Upper lobe of left lung (tissue), 6 donors: ENCODE results near the gene ALKBH8. TPM values are rescaled to one million over a fixed set of nuclear protein-coding genes. Genes with fewer than 3 reads are reported as not detected.
"Not testable (repeated sequence)": the region's sequence is repeated elsewhere in the genome, so short reads cannot be mapped to it uniquely, and the experiment has no call there.

Experiments
- ATAC-seq, 2 donors: fragments of 200-7000 bp; cut with Tn5 transposase; one replicate each; pipeline ENCODE4 v1.9.1; 2022; ENCODE audit warnings: mild to moderate bottlenecking in 2 of 2, moderate library complexity in 2 of 2; ENCODE audit not compliant: low FRiP score in 2 of 2
- DNase-seq, 2 donors: peaks; one replicate each; pipeline ENCODE4 v3.0.0-alpha.2; 2019 to 2020
- H3K27ac ChIP-seq, 4 donors: fragments of 200-600 bp; sonication (generic); one replicate each; pipeline ENCODE4 v1.5.1; 2016 to 2019
- H3K27me3 ChIP-seq, 4 donors: fragments of 200-600 bp; sonication (generic); one replicate each; pipeline ENCODE4 v1.5.1; 2017 to 2019
- H3K36me3 ChIP-seq, 4 donors: fragments of 200-600 bp; sonication (generic); one replicate each; pipeline ENCODE4 v1.5.1; 2016 to 2019
- H3K4me1 ChIP-seq, 4 donors: fragments of 200-600 bp; sonication (generic); one replicate each; pipeline ENCODE4 v1.5.1; 2018 to 2019
- H3K4me3 ChIP-seq, 4 donors: fragments of 200-600 bp; sonication (generic); one replicate each; pipeline ENCODE4 v1.5.1; 2017 to 2019; ENCODE audit warnings: mild to moderate bottlenecking in 2 of 4, moderate library complexity in 1 of 4
- H3K9me3 ChIP-seq, 4 donors: fragments of 200-600 bp; sonication (generic); one replicate each; pipeline ENCODE4 v1.5.1; 2018 to 2019
- EP300 ChIP-seq, 4 donors: sonication (generic); formaldehyde crosslinking; IDR thresholded peaks; one replicate each; pipeline ENCODE4 v1.5.1; 2017; ENCODE audit warnings: antibody characterized with exemption in 4 of 4, control low read depth in 2 of 4
- POLR2A ChIP-seq, 4 donors: fragments of 450-650 bp; IDR thresholded peaks; one replicate each; pipeline ENCODE4 v1.5.1; 2016 to 2017; ENCODE audit warnings: antibody characterized with exemption in 4 of 4, mild to moderate bottlenecking in 2 of 4
- POLR2AphosphoS5 ChIP-seq, 2 donors: sonication (generic); formaldehyde crosslinking; IDR thresholded peaks; one replicate each; pipeline ENCODE4 v1.5.1; 2017; ENCODE audit warnings: antibody characterized with exemption in 2 of 2
- WGBS, 2 donors: methylation state at CpG; one replicate each; pipeline ENCODE4 v1.1.5; 2017 to 2018; 5-methylcytosine and 5-hydroxymethylcytosine counted together
- total RNA-seq, 6 donors: library from RNA; depleted of rRNA in 4 of 6; stranded (reverse); fragments of >200 nt in 4 of 6; gene quantifications; one replicate each; pipeline versions ENCODE4 v1.1.0 to v1.2.1, GENCODE V29; 2016 to 2021
- TF ChIP-seq, protein P1 (sequence below), 6 experiments: fragments of 450-650 bp in 4 of 6; fragments of 200-600 bp in 2 of 6; sonication (generic) in 2 of 6; IDR thresholded peaks; one replicate each; pipeline ENCODE4 v1.5.1; 2016 to 2019; ENCODE audit warnings: antibody characterized with exemption in 6 of 6
- donor health status: DM: no; HTN: no; CAD: no; lungs with moderate emphysema.
- donor health status: DM: no; HTN: yes; CAD: no; lungs with severe emphysema.

The ALKBH8 gene
- total RNA-seq, 6 donors from 2014 or later, result 2.1 to 10.9 (median 6.5) TPM

DNA sequence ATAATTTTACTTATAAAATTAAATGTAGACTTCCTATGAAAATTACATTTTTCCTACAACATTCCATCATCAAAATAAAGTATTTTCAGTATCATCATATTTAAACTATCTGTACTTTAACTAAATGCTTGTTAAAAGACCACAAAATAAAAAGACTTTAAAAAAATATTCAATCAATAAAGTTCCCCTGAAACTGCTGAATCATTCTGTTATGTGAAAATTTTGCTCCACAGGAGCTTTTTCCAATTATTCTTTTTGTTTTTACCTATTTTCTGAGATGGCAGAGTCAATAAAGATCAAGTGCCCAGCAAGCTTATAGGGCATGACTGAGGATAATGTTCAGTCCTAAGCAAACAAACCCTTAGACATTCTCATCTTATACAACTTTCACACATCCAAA lies 27.3 kb downstream of the ALKBH8 start:
- Histone ChIP-seq H3K4me3 (no peak overlapping the region), H3K4me1 (no peaks in the 10 kb centered on the region), H3K36me3 (peaks cover 0 to 6% (median 3%) of the 10 kb centered on the region in 4 donors), H3K27me3 (no peaks in the 10 kb centered on the region), H3K9me3 (no peaks in the 10 kb centered on the region), H3K27ac (no peak overlapping the region)
- ATAC-seq (no peak), DNase-seq (no peak)
- TF ChIP-seq EP300 (IDR thresholded peaks at IDR 0.05), result no peak
- no peak for TF ChIP-seq POLR2AphosphoS5 (IDR thresholded peaks at IDR 0.05)
- TF ChIP-seq, protein P1, sequence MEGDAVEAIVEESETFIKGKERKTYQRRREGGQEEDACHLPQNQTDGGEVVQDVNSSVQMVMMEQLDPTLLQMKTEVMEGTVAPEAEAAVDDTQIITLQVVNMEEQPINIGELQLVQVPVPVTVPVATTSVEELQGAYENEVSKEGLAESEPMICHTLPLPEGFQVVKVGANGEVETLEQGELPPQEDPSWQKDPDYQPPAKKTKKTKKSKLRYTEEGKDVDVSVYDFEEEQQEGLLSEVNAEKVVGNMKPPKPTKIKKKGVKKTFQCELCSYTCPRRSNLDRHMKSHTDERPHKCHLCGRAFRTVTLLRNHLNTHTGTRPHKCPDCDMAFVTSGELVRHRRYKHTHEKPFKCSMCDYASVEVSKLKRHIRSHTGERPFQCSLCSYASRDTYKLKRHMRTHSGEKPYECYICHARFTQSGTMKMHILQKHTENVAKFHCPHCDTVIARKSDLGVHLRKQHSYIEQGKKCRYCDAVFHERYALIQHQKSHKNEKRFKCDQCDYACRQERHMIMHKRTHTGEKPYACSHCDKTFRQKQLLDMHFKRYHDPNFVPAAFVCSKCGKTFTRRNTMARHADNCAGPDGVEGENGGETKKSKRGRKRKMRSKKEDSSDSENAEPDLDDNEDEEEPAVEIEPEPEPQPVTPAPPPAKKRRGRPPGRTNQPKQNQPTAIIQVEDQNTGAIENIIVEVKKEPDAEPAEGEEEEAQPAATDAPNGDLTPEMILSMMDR (IDR thresholded peaks at IDR 0.05), result no peak
- TF ChIP-seq POLR2A (IDR thresholded peaks at IDR 0.05), result no peak

DNA sequence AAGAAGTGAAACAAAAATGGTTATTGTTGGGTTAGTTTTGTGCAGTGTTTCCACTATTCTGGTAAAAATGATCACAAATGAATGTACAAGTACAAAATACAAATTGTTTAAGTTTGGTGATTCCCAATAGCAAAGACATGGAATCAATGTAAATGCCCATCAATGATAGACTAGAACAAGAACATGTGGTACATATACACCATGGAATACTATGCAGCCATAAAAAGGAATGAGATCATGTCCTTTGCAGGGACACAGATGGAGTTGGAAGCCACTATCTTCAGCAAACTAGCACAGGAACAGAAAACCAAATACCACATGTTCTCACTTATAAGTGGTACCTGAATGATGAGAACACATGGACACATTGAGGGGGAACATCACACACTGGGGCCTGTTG lies 28.4 kb downstream of the ALKBH8 start:
- not testable (repeated sequence) for H3K4me3 ChIP-seq, H3K9me3 ChIP-seq, H3K27me3 ChIP-seq, H3K4me1 ChIP-seq, DNase-seq, H3K27ac ChIP-seq, H3K36me3 ChIP-seq, ATAC-seq

- H3K27me3 ChIP-seq, result no peaks in the 10 kb centered on the region
- DNase-seq, result no peak
- no peak overlapping the region for H3K4me3 ChIP-seq
- no peak for ATAC-seq
- no peaks in the 10 kb centered on the region for H3K4me1 ChIP-seq
- peaks cover 0 to 19% (median 0%) of the 10 kb centered on the region in 4 donors for H3K36me3 ChIP-seq
- TF ChIP-seq, protein P1 (IDR thresholded peaks at IDR 0.05), result no peak
- TF ChIP-seq EP300 (IDR thresholded peaks at IDR 0.05), result no peak
- no peak for TF ChIP-seq POLR2AphosphoS5 (IDR thresholded peaks at IDR 0.05)
- no peak for TF ChIP-seq POLR2A (IDR thresholded peaks at IDR 0.05)
- no peak overlapping the region for H3K27ac ChIP-seq
- WGBS, 2 donors, result 96 to 97% methylated on average over 3 of the region's 3 CpGs
- H3K9me3 ChIP-seq, result no peaks in the 10 kb centered on the region
Observed at GRCh38 chr11:107526197-107526596, 39.3 kb downstream of the ALKBH8 start.

- TF ChIP-seq POLR2AphosphoS5 (IDR thresholded peaks at IDR 0.05), result no peak
- TF ChIP-seq POLR2A (IDR thresholded peaks at IDR 0.05), result no peak
- TF ChIP-seq EP300 (IDR thresholded peaks at IDR 0.05), result no peak
- TF ChIP-seq, protein P1 (IDR thresholded peaks at IDR 0.05), result no peak
- Histone ChIP-seq H3K4me3 (no peak overlapping the region), H3K27ac (no peak overlapping the region), H3K9me3 (no peaks in the 10 kb centered on the region), H3K4me1 (no peaks in the 10 kb centered on the region), H3K36me3 (peaks cover 0 to 34% (median 5%) of the 10 kb centered on the region in 4 donors), H3K27me3 (no peaks in the 10 kb centered on the region)
- ATAC-seq (no peak), DNase-seq (no peak)
- 93 to 100% methylated on average over 2 of the region's 2 CpGs for WGBS, 2 donors
Observed at GRCh38 chr11:107508858-107509244, 56.7 kb downstream of the ALKBH8 start.

GRCh38 chr11:107508201-107508857 lies 57.2 kb downstream of the ALKBH8 start:
- H3K27me3 ChIP-seq, result no peaks in the 10 kb centered on the region
- H3K4me1 ChIP-seq, result no peaks in the 10 kb centered on the region
- no peak for ATAC-seq
- no peaks in the 10 kb centered on the region for H3K9me3 ChIP-seq
- no peak overlapping the region for H3K4me3 ChIP-seq
- WGBS, 2 donors, result 96 to 97% methylated on average over 6 of the region's 6 CpGs
- no peak for DNase-seq
- TF ChIP-seq, protein P1 (IDR thresholded peaks at IDR 0.05), result no peak
- no peak for TF ChIP-seq POLR2A (IDR thresholded peaks at IDR 0.05)
- no peak for TF ChIP-seq EP300 (IDR thresholded peaks at IDR 0.05)
- no peak for TF ChIP-seq POLR2AphosphoS5 (IDR thresholded peaks at IDR 0.05)
- no peak overlapping the region for H3K27ac ChIP-seq
- H3K36me3 ChIP-seq, result peaks cover 0 to 37% (median 5%) of the 10 kb centered on the region in 4 donors
